T1000 (cell line): ENCODE data around the gene PHLDB2.
A peak's percentile ranks its signal among the peaks of the same experiment; 100 is the strongest.
"Not testable (repeated sequence)": the region's sequence is repeated elsewhere in the genome, so short reads cannot be mapped to it uniquely, and the experiment has no call there.

Experiments
- DNase-seq: peaks from one replicate; lab custom pipeline; 2025; ENCODE audit warnings: mixed read lengths; lab: John Stamatoyannopoulos, UW

PHLDB2 gene

DNA sequence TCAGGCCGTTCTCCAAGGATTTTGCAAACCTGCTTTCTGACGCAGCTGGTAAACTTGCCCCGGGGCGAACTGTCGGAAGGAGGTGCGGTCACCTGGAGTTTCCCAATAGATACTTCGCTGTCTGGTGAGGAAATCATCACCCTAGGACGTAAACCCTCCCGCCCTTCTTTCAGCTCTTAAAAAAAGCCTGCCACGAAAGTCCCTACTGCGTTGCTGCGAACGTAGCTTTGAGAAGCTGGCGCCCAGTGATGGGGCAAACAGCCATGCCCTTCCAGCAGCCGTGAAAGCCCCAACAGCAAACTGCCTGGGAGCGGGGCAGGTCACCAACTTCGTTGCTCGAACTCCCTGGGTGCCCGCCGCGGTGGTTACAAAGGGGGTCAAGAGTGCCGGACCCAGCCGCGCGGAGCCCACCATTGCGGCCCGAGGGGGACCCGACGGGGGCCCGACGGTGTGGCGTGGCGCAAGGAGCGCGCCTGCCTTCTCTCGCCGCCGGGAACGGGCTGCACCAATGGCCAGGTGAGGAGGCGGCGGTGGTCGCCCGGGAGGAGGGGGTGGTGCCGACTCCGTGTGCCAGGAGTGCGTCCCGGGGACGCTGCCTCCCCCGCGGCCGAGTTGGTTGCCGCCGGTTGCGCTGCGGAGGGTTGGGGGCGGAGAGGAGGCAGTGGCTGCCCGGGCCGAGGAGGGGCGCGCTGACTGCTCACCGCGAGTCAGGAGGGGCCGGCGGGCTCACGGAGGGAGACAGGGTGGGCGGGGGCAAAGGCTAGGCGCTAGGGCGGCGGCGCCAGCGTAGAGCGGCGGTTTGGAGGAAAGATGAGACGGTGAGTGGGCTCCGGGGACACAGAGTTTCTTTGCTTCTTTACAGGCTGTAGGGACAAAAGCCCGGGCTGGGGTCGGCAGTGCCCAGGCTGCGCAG is at the start of gene PHLDB2:
TSS of gene PHLDB2 (plus strand) at position 205 of the 913 bp plus-strand sequence. CDS start 24,813 bp downstream, outside the sequence.
- DNase-seq: peak; percentile 58

DNA sequence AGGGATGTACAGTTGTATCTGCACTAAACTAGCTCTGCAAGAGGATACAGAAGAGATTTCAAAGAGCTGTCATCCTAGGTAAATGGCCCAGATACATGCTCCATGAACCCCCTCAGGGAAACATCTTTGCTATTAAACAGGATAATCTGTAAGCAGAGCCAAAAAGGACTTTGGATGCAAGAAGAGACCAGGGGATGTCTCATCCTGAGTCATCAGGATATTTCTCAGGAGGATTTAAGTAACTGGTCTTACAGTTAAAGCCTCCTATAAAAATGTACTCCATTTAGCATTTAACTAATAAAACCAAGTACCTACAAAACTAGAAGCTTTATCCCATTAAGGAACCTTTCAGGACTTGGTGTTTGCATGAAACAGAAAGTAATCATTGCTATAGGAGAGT is 48.2 kb upstream of the PHLDB2 start:
- DNase-seq: no peak

DNA sequence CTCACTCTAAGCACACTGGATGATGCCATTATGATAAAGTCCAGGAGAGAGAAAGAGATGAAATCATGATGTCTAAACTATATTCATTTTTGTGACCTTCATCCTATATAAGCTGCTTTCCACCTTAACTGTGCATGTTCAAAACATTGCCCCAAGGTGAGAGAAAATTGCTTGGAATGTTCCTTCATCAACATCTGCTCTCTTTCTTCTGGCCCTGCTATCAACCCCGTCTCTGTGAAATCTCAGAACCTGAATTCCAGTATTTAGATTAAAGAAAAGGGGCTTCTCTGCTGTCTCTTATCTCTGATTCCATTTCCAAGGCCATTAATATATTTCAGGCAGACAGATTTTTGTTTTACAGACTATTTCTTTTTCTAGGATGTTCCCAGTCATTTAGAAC is 47.3 kb upstream of the PHLDB2 start:
- no peak for DNase-seq

GRCh38 chr3:111812701-111813100 is 46.4 kb upstream of the PHLDB2 start:
- DNase-seq: no peak

- no peak for DNase-seq
These were observed 45.6 kb upstream of the PHLDB2 start for GRCh38 chr3:111813441-111813840.

- no peak for DNase-seq
These were observed 45.1 kb upstream of the PHLDB2 start for GRCh38 chr3:111813979-111814378.

DNA sequence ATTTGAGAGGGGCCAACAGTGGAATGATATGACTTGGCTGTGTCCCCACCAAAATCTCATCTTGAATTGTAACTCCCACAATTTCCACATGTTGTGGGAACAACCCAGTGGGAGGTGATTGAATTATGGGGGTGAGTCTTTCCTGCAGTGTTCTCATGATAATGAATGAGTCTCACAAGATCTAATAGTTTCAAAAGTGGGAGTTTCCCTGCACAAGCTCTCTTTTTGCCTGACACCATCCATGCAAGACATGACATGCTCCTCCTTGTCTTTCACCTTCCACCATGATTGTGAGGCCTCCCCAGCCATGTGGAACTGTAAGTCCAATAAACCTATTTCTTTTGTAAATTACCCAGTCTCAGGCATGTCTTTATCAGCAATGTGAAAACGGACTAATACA is 42.3 kb upstream of the PHLDB2 start:
- DNase-seq: not testable (repeated sequence)

- no peak for DNase-seq
These were observed 39.1 kb upstream of the PHLDB2 start for GRCh38 chr3:111819927-111820326.

- DNase-seq: no peak
These were observed 38.4 kb upstream of the PHLDB2 start for GRCh38 chr3:111820651-111821050.

DNA sequence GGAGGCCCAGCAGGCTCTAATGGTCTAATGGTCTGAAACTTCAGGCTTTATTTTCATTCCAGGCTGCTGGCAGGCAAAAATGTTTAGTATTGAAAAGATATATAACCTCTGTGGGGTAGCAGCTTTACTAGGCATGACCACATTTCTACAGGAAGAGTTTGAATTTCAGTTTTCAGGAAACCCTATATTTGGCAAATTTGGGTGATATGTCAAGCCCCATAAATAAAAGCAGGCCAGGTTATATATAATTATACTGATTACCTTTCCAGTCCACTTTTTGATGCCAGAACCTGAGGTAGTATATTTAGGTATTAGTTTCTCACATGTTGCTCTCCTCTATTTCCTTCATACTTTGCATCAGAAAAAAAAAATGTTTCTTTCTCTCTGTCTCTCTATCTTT is 37.2 kb upstream of the PHLDB2 start:
- DNase-seq: no peak

DNA sequence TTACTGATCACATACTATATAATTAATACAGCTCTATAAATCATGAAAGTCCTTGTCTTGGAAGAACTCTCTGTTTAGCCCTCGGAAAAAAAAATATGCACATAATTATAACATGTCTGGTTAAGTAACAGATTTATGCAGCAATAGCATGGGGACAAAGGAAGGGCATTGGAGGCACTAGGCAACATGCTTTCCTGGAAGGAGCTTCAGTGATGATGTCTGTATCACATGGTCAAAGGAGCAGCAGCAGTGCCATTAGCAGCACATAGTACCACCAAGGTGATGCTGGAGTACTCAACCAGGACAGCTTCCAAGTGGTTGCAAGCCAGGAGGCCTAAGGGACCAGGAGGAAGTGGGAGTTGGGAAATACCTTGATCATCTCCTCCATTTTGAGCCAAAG is 36.3 kb upstream of the PHLDB2 start:
- DNase-seq: no peak

GRCh38 chr3:111823341-111823855 is 35.7 kb upstream of the PHLDB2 start:
- no peak for DNase-seq

DNA sequence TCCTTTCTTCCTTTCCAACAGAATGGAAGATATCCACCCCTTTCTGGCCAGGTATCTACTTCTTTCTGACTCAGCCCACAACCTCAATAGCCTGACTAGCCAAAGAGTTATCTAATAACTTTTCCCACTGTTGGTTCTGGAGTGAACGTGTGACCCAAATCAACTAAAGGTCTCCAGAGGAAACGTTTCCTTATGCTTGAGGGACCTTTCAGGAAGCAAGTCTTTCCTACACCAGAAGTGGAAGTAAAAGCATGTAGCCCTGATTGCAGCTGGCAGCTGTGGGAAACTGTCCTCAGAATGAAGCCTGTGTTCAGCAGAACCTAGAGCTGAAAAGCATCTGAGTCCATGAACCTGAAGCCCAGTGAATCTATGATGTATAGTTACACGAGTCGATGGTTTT is 34.7 kb upstream of the PHLDB2 start:
- DNase-seq: no peak

DNA sequence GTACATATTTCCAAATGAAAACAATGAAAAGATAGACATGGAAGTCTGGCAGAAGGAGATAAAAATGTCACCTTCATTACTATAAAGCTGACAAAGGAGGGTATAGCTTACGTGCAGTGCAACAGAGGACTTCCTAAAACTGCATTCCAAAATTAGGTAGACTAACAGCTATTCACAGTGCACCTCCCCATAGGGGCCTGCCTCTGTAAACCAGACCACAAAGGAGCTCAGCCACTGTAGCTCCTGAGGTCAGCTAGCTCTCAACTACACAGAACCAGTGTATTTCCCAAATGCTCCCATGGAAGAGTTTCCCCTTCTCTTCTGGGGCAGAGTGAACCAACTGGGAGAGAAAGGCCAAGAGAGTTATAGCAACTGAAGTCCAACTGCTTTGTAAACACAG is 31.2 kb upstream of the PHLDB2 start:
- no peak for DNase-seq

GRCh38 chr3:111828530-111828929 is 30.5 kb upstream of the PHLDB2 start:
- DNase-seq: no peak

- DNase-seq: no peak
These were observed 30.0 kb upstream of the PHLDB2 start for GRCh38 chr3:111829023-111829422.

DNA sequence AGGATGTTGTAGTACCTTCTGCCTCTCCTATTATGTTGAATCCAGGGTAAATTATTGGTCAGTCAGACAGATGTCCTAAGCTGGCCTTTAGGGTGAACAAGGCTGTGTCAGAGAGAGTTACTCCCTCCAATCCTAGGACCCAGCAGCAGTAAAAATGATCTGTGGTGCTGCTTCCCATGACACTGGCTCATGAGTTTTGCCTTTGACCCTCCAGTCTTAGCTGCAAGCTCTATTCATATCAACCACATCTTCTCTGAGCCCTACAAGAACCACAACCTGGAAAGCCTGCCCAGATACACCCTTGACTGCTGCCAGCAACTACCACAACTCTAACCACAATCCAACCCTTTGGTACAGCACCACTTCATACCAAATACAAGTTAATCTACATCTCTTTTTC is 27.2 kb upstream of the PHLDB2 start:
- DNase-seq: no peak

DNA sequence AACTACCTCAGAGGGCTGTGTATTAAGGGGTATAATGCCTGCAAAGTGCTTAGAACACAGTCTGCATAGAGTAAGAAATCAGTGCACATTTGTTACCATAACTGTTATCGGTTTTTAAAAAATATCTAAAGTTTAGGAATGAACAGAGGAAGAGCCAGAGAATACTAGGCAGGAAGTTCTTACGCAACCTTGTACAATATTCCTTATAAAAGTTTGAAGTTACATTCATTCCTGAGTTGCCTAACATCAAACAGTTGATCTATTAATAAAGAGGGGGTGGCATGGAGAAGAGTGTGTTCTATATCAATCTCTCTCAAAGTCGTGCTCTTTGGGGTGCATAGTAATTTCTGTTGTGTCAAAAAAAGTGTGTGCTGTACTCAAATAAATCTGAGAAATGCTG is 22.0 kb upstream of the PHLDB2 start:
- DNase-seq: no peak

GRCh38 chr3:111838133-111838532 is 20.9 kb upstream of the PHLDB2 start:
- no peak for DNase-seq

DNA sequence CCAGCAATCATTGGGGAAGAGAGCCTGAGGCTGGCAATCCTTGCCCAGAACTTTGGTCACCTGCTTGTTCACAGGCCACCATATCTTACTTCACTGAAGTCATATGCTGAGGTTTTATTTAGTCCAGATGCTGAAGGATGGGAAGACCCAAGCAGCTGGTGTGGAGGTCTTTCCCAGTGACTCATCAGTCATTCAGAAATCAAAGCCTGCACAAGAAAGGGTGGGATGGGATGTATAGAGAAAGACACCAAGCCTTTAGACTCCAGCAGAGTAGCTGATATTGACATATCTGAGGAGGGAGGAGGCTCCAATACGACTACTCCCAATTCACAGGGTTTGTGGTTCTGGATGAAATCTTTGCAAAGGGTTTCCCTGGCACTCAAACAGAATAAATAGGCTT is 13.0 kb upstream of the PHLDB2 start:
- DNase-seq: no peak

DNA sequence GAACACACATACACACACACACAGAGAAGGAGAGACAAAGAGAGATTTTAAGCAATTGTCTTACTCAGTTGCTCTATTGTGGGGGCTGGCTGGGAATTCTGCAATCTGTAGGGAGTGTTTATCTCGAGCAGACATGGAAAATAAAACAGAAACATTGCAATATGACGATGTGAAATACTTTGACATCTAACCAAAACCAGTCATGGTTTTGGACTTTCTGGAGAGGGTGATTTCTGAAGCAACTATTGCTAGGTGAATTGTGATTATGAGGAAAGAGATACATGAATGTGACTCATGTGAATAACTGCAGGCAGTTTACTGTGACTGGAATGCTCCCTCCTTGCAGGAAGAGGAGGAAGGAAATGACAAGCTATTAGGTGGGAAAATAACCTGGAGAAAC is 12.3 kb upstream of the PHLDB2 start:
- DNase-seq: no peak

DNA sequence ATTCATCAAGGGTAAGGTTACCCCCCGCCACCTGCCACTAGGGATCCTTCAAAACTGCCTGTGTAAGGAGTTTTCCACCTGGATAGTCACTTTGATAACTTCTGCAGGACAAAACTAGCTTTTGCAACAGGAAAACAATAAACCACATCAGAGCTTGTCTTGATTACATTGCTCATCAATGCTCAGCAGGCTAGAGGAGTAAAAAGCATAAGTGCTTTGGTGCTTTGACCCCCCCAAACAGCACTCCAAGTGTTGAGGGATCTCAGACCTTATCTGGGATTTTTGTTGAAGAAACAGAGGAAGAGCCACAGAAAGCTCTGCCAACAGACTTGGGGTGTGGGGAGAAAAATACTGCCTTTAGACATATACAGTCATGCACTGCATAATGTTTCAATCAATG is 10.8 kb upstream of the PHLDB2 start:
- no peak for DNase-seq

- no peak for DNase-seq
These were observed 10.3 kb upstream of the PHLDB2 start for GRCh38 chr3:111848778-111849177.

DNA sequence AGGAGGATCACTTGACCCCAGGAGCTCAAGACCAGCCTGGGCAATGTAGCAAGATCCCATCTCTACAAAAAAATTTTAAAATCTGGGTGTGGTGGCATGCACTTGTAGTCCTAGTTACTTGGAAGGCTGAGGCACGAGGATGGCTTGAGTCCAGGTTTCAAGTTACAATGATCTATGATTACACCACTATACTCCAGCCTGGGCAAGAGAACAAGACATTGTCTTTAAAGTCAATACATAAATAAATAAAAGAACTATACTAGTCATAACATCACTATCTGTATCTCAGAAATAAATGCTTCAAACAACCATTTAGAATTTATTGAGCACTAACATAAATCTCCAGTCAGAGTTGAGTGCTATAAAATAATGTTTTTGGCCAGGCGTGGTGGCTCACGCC is 8.5 kb upstream of the PHLDB2 start:
- no peak for DNase-seq
